ENCODE measurements around the gene ACAP3.

DNA sequence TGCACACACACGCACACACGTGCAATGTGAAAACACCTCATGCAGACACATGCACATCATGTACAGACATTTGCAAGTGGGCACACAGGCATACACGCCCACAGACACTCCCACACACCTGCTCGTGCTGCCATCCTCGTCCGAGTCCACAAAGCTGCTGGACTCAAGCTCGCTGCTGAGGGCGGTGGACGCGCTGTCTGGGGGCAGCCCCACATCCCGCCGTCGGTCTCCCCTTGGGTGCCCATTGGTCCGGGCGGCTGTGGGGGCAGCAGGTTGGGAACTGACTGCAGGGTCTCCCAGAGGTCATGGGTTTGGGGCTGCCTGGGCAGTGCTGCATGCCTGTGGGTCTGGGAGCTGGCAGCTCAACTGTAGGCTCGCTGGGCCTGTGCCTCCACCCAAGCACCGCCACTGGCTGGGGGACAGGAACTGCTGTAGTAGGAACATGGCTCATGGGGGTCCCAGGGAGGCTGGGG, 33.9 kb upstream of the ACAP3 start:
- no peak for TF ChIP-seq EZH2 (IDR thresholded peaks at IDR 0.05)
- TF ChIP-seq, protein P1, sequence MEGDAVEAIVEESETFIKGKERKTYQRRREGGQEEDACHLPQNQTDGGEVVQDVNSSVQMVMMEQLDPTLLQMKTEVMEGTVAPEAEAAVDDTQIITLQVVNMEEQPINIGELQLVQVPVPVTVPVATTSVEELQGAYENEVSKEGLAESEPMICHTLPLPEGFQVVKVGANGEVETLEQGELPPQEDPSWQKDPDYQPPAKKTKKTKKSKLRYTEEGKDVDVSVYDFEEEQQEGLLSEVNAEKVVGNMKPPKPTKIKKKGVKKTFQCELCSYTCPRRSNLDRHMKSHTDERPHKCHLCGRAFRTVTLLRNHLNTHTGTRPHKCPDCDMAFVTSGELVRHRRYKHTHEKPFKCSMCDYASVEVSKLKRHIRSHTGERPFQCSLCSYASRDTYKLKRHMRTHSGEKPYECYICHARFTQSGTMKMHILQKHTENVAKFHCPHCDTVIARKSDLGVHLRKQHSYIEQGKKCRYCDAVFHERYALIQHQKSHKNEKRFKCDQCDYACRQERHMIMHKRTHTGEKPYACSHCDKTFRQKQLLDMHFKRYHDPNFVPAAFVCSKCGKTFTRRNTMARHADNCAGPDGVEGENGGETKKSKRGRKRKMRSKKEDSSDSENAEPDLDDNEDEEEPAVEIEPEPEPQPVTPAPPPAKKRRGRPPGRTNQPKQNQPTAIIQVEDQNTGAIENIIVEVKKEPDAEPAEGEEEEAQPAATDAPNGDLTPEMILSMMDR (IDR thresholded peaks at IDR 0.05) = no peak
- no peak for TF ChIP-seq EZH2phosphoT487 (IDR thresholded peaks at IDR 0.05)

All from neural progenitor cell (in vitro differentiated cells).